Stomach (tissue), 4 donors: ENCODE data around the gene ZSWIM3.

Source experiments
- POLR2A ChIP-seq, 4 donors: fragments of 450-650 bp; IDR thresholded peaks; one replicate each; pipeline ENCODE4 v1.6.1; 2016; ENCODE audit warnings: antibody characterized with exemption in 4 of 4, control low read depth in 2 of 4, mild to moderate bottlenecking in 1 of 4, moderate library complexity in 1 of 4
- POLR2AphosphoS5 ChIP-seq, 3 donors: sonication (generic); formaldehyde crosslinking; IDR thresholded peaks; one replicate each; pipeline ENCODE4 v1.6.1; 2016; ENCODE audit warnings: antibody characterized with exemption in 3 of 3

- TF ChIP-seq POLR2AphosphoS5 (IDR thresholded peaks at IDR 0.05) (no peak), POLR2A (IDR thresholded peaks at IDR 0.05) (no peak)
Observed at GRCh38 chr20:45912344-45912682, 54.9 kb downstream of the ZSWIM3 start.
